Measurements from ENCODE around the gene ANP32B.

ANP32B gene

GRCh38 chr9:98031169-98031568, 48.0 kb downstream of the ANP32B start:
- DNase-seq (ENCODE audit: low spot score), result no peak

GRCh38 chr9:98031935-98032334, 48.8 kb downstream of the ANP32B start:
- no peak for DNase-seq (ENCODE audit: low spot score)

- peak; percentile 66 for DNase-seq (ENCODE audit: low spot score)
Measured at GRCh38 chr9:98034593-98035546, 51.7 kb downstream of the ANP32B start.

GRCh38 chr9:98037357-98037756, 54.2 kb downstream of the ANP32B start:
- no peak for DNase-seq (ENCODE audit: low spot score)

GRCh38 chr9:98038958-98039357, 55.8 kb downstream of the ANP32B start:
- DNase-seq (ENCODE audit: low spot score), result no peak

- no peak for DNase-seq (ENCODE audit: low spot score)
Measured at GRCh38 chr9:98039607-98040017, 56.5 kb downstream of the ANP32B start.

GRCh38 chr9:98040212-98040611, 57.1 kb downstream of the ANP32B start:
- DNase-seq (ENCODE audit: low spot score), result no peak

- no peak for DNase-seq (ENCODE audit: low spot score)
Measured at GRCh38 chr9:98043915-98044314, 60.8 kb downstream of the ANP32B start.

GRCh38 chr9:98045234-98046179, 62.4 kb downstream of the ANP32B start:
- DNase-seq (ENCODE audit: low spot score), result peak; percentile 22

- no peak for DNase-seq (ENCODE audit: low spot score)
Measured at GRCh38 chr9:98046180-98046543, 63.0 kb downstream of the ANP32B start.

- no peak for DNase-seq (ENCODE audit: low spot score)
Measured at GRCh38 chr9:98047002-98047401, 63.9 kb downstream of the ANP32B start.

GRCh38 chr9:98049288-98050072, 66.3 kb downstream of the ANP32B start:
- DNase-seq (ENCODE audit: low spot score), result no peak

GRCh38 chr9:98050351-98050750, 67.2 kb downstream of the ANP32B start:
- DNase-seq (ENCODE audit: low spot score), result no peak

GRCh38 chr9:98054376-98054951, 71.3 kb downstream of the ANP32B start:
- DNase-seq (ENCODE audit: low spot score), result no peak

- DNase-seq (ENCODE audit: low spot score), result peak; percentile 88
Measured at GRCh38 chr9:98056269-98057137, 73.4 kb downstream of the ANP32B start, which contains the start of gene NANS. Gene NANS (plus strand): TSS chr9:98056732. CDS start chr9:98056809, 77 bp downstream.

GRCh38 chr9:98057138-98057799, 74.1 kb downstream of the ANP32B start:
- DNase-seq (ENCODE audit: low spot score), result no peak

- DNase-seq (ENCODE audit: low spot score), result no peak
Measured at GRCh38 chr9:98062161-98062560, 79.0 kb downstream of the ANP32B start.

- DNase-seq (ENCODE audit: low spot score), result no peak
Measured at GRCh38 chr9:98064623-98065392, 81.7 kb downstream of the ANP32B start.
